Caco-2 (cell line): ENCODE data around the gene RALBP1. TPM values are rescaled to one million over a fixed set of nuclear protein-coding genes. Genes with fewer than 3 reads are reported as not detected.
"Not testable (repeated sequence)": the region's sequence is repeated elsewhere in the genome, so short reads cannot be mapped to it uniquely, and the experiment has no call there.

Experiments used
- BruUV-seq: library from RNA; stranded (reverse); fragments of 400-500 nt; replicated peaks from 2 replicates; lab custom pipeline; 2021; lab: Mats Ljungman, UMichigan
- CTCF ChIA-PET: fragments of 300-600 bp; sonication (Branson Sonifier 250); formaldehyde crosslinking; loops from one replicate; lab custom pipeline; 2022; ENCODE audit warnings: antibody characterized with exemption; lab: Charles Lee
- POLR2A ChIA-PET: fragments of 300-600 bp; sonication (Branson Sonifier 250); formaldehyde crosslinking; loops from one replicate; lab custom pipeline; 2022; ENCODE audit warnings: antibody characterized with exemption; lab: Charles Lee
- DNase-seq, 2 experiments: peaks; one replicate each; pipeline versions ENCODE4 v3.0.0 to v3.0.0-alpha.2; 2020 to 2022
- H3K27me3 ChIP-seq: replicated peaks from 2 replicates; pipeline ENCODE4 v1.6.0; 2011; ENCODE audit warnings: low read length; ENCODE audit not compliant: control insufficient read depth, insufficient read depth
- H3K36me3 ChIP-seq: 2 replicates; pipeline ENCODE4 v1.5.1; 2011; ENCODE audit warnings: low read length; ENCODE audit not compliant: control insufficient read depth, insufficient read depth
- H3K4me1 ChIP-seq: fragments of 250-450 bp; sonication (Bioruptor Pico); 2 replicates; pipeline ENCODE4 v1.5.1; 2020; ENCODE audit warnings: mild to moderate bottlenecking
- H3K4me3 ChIP-seq: 2 replicates; pipeline ENCODE4 v1.5.1; 2011; ENCODE audit warnings: low read depth, mild to moderate bottlenecking, control low read depth, low read length
- H3K9me3 ChIP-seq: fragments of 250-450 bp; sonication (Bioruptor Pico); 2 replicates; pipeline ENCODE4 v1.5.1; 2020; ENCODE audit warnings: mild to moderate bottlenecking, moderate library complexity
- H3K27ac Mint-ChIP-seq: one replicate; pipeline ENCODE4 v1.8.0; 2022; ENCODE audit warnings: mixed read lengths; ENCODE audit not compliant: unreplicated experiment
- H3K27me3 Mint-ChIP-seq: one replicate; pipeline ENCODE4 v1.8.0; 2022; ENCODE audit warnings: mixed read lengths; ENCODE audit not compliant: insufficient read depth, unreplicated experiment
- H3K36me3 Mint-ChIP-seq: one replicate; pipeline ENCODE4 v1.8.0; 2022; ENCODE audit warnings: mild to moderate bottlenecking, mixed read lengths; ENCODE audit not compliant: insufficient read depth, unreplicated experiment
- H3K4me1 Mint-ChIP-seq: one replicate; pipeline ENCODE4 v1.8.0; 2022; ENCODE audit warnings: low read depth, mixed read lengths; ENCODE audit not compliant: unreplicated experiment
- H3K4me3 Mint-ChIP-seq: one replicate; pipeline ENCODE4 v1.8.0; 2022; ENCODE audit warnings: mild to moderate bottlenecking, moderate library complexity, mixed read lengths; ENCODE audit not compliant: unreplicated experiment
- H3K9me3 Mint-ChIP-seq: one replicate; pipeline ENCODE4 v1.8.0; 2022; ENCODE audit warnings: mixed read lengths; ENCODE audit not compliant: unreplicated experiment
- CTCF ChIP-seq, 2 experiments: fragments of 200-600 bp in 1 of 2; IDR thresholded peaks; 1 replicate in 1 of 2; 2 replicates in 1 of 2; pipeline versions ENCODE4 v1.5.1 to v1.8.0; 2011 to 2022; ENCODE audit warnings: antibody characterized with exemption in 1 of 2, control low read depth in 1 of 2, inconsistent platforms in 1 of 2, low read depth in 1 of 2, low read length in 1 of 2, mild to moderate bottlenecking in 1 of 2, moderate library complexity in 1 of 2; ENCODE audit not compliant: insufficient read depth in 1 of 2, severe bottlenecking in 1 of 2, unreplicated experiment in 1 of 2
- intact Hi-C: fragments of 100-400 bp; cut with micrococcal nuclease; formaldehyde crosslinking; loops from one replicate; pipeline ENCODE4 v1.10.0; 2022; ENCODE audit not compliant: unreplicated experiment
- total RNA-seq: library from RNA; stranded (reverse); gene quantifications from 2 replicates; pipeline ENCODE4 v1.2.3, GENCODE V29; 2022

The RALBP1 gene
- total RNA-seq, 1 experiment from 2014 or later = 66.3 TPM

DNA sequence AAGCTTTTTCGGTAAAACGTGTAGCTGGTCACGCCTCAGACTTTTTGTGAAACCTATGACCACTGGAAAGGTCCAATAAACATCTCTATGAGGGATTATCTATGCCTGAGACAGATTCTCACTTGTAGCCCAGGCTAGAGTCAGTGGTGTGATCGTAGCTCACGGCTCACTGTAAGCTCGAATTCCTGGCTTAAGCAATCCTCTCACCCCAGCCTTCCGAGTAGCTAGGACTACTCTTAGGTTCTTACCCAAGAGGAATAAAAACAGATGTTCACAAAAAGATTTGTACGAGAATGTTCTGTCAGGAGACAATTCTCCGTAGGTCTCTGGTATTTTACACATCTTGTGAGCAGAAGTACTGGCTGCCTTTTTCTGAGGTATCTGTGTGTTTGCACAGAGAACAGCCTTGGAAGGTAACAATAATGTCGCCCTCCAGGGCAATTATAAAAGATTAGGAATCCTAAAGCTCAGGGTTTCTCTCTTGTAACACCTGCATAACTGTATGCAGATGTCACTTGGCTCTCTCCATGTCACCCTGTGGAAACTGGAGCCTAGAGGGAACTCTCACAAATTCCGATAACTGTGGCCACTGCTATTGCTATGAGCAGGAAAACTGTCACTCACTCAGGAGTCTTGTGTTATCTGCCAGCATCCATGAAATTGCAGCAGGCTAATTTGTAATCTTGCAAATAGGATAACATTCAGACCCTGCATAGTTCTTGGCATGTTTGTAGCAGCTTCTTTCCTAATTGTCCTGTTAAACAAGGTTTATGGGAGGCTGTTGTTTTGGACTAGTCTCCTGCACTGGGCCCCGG lies 25.5 kb upstream of the RALBP1 start:
- Mint-ChIP-seq H3K4me3 (no peak overlapping the region), H3K27me3 (no peaks in the 10 kb centered on the region), H3K4me1 (no peaks in the 10 kb centered on the region), H3K36me3 (no peaks in the 10 kb centered on the region), H3K9me3 (peaks cover 23% of the 10 kb centered on the region), H3K27ac (no peak overlapping the region)
- Histone ChIP-seq H3K4me1 (0 out of 2 replicates have a peak, but pooled peaks cover 3% of the 10 kb centered on the region), H3K4me3 (no peak overlapping the region), H3K9me3 (peaks cover 4% of the 10 kb centered on the region; the same call in 1 of the 2 replicates), H3K36me3 (no peaks in the 10 kb centered on the region), H3K27me3 (no peaks in the 10 kb centered on the region)
- POLR2A ChIA-PET = no interaction called here
- intact Hi-C loops = no loop called here
- DNase-seq = no peak
- CTCF ChIA-PET = no interaction called here
- TF ChIP-seq CTCF (IDR thresholded peaks at IDR 0.05; ENCODE audit: insufficient read depth in 1 of 2, low read depth in 1 of 2, low read length in 1 of 2, severe bottlenecking in 1 of 2, unreplicated experiment in 1 of 2) = no peak
- BruUV-seq = no TSS peak

- peaks cover 16% of the 10 kb centered on the region for H3K9me3 Mint-ChIP-seq
- H3K36me3 ChIP-seq, BruUV-seq, H3K27ac Mint-ChIP-seq, H3K27me3 Mint-ChIP-seq, CTCF ChIA-PET, H3K9me3 ChIP-seq, intact Hi-C loops, H3K4me1 Mint-ChIP-seq, H3K4me3 Mint-ChIP-seq, H3K27me3 ChIP-seq, H3K4me1 ChIP-seq, POLR2A ChIA-PET, H3K36me3 Mint-ChIP-seq, DNase-seq, H3K4me3 ChIP-seq: not testable (repeated sequence)
Measured at GRCh38 chr18:9450920-9451319, 24.4 kb upstream of the RALBP1 start.

DNA sequence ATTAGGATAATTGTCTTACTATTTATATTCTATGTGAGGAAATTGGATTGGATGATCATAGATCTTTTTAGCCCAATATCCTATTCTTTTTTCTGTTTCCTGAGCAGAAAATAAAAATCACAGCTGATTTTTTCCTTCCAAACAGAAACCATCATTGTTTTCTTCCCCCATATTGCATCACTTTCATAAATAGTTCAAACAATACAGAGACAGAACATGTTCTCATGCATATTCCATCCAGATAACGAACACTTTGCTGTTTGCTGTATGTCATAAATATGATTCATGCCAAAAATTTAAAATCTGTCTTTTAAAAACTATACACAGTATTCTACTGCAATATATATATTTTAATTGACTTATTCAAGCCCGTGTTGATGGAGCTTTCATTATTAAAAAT lies 22.0 kb upstream of the RALBP1 start:
- Mint-ChIP-seq H3K4me3 (no peak overlapping the region), H3K27ac (no peak overlapping the region), H3K27me3 (no peaks in the 10 kb centered on the region), H3K4me1 (no peaks in the 10 kb centered on the region), H3K36me3 (no peaks in the 10 kb centered on the region), H3K9me3 (peaks cover 22% of the 10 kb centered on the region)
- H3K9me3 ChIP-seq = peaks cover 9% of the 10 kb centered on the region; the same call in 1 of the 2 replicates
- POLR2A ChIA-PET = no interaction called here
- no peaks in the 10 kb centered on the region for H3K36me3 ChIP-seq
- DNase-seq = no peak
- BruUV-seq = no TSS peak
- 0 out of 2 replicates have a peak, but pooled peaks cover 3% of the 10 kb centered on the region for H3K4me1 ChIP-seq
- no peak overlapping the region for H3K4me3 ChIP-seq
- intact Hi-C loops = no loop called here
- TF ChIP-seq CTCF (IDR thresholded peaks at IDR 0.05; ENCODE audit: insufficient read depth in 1 of 2, low read depth in 1 of 2, low read length in 1 of 2, severe bottlenecking in 1 of 2, unreplicated experiment in 1 of 2) = no peak
- H3K27me3 ChIP-seq = no peaks in the 10 kb centered on the region
- CTCF ChIA-PET = no interaction called here
